ENCODE results near the gene PPFIA2.
A peak's percentile ranks its signal among the peaks of the same experiment; 100 is the strongest.

DNA sequence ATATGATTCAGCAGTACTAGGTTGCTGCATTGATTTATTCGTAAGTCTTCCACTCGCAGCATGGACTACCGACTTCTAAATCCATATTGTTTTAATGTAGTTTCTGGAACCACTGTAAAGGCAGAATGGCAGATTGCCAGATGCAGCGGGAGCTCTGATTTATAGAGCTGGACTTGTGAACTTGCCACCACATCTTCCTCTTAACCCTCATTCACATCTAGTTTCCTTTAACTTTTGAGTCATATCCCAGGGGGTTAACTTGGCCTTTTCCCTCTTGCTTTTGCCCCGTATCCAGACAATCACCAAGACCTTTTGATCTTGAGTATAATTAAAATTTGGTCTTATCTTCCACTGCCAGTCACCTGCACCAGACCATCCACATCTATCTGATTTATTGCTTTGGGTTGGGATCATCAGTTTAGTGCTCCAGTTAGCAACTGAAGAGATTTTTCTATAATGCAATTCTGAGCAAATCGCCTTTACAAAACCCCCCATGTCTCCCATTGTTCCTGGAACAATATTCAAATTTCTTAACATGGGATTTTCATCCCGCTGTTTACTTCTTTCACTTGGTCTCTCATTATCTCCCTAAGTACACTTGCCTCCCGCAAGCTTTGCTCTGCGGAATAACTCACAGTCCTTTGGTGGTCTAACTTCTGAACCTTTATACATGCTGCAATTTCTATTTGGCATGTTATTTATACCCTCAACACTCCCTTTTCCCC lies 550.8 kb downstream of the PPFIA2 start:
- no peak for TF ChIP-seq EGR1 (IDR thresholded peaks at IDR 0.05)
- TF ChIP-seq RAD21 (IDR thresholded peaks at IDR 0.05; ENCODE audit: low read depth) = no peak
- TF ChIP-seq TEAD4 (IDR thresholded peaks at IDR 0.05) = no peak
- no peak for TF ChIP-seq YY1 (IDR thresholded peaks at IDR 0.05; ENCODE audit: low read depth)
- TF ChIP-seq, protein P1, sequence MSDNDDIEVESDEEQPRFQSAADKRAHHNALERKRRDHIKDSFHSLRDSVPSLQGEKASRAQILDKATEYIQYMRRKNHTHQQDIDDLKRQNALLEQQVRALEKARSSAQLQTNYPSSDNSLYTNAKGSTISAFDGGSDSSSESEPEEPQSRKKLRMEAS (IDR thresholded peaks at IDR 0.05) = no peak
- no peak for TF ChIP-seq TAF1 (IDR thresholded peaks at IDR 0.05; ENCODE audit: low read depth)
- no peak for TF ChIP-seq CEBPB (IDR thresholded peaks at IDR 0.05)
- no peak for TF ChIP-seq CREB1 (IDR thresholded peaks at IDR 0.05; ENCODE audit: low read depth)
- TF ChIP-seq, protein P2, sequence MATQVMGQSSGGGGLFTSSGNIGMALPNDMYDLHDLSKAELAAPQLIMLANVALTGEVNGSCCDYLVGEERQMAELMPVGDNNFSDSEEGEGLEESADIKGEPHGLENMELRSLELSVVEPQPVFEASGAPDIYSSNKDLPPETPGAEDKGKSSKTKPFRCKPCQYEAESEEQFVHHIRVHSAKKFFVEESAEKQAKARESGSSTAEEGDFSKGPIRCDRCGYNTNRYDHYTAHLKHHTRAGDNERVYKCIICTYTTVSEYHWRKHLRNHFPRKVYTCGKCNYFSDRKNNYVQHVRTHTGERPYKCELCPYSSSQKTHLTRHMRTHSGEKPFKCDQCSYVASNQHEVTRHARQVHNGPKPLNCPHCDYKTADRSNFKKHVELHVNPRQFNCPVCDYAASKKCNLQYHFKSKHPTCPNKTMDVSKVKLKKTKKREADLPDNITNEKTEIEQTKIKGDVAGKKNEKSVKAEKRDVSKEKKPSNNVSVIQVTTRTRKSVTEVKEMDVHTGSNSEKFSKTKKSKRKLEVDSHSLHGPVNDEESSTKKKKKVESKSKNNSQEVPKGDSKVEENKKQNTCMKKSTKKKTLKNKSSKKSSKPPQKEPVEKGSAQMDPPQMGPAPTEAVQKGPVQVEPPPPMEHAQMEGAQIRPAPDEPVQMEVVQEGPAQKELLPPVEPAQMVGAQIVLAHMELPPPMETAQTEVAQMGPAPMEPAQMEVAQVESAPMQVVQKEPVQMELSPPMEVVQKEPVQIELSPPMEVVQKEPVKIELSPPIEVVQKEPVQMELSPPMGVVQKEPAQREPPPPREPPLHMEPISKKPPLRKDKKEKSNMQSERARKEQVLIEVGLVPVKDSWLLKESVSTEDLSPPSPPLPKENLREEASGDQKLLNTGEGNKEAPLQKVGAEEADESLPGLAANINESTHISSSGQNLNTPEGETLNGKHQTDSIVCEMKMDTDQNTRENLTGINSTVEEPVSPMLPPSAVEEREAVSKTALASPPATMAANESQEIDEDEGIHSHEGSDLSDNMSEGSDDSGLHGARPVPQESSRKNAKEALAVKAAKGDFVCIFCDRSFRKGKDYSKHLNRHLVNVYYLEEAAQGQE (IDR thresholded peaks at IDR 0.05; ENCODE audit: low read depth) = no peak
- no peak for TF ChIP-seq FOXM1 (IDR thresholded peaks at IDR 0.05; ENCODE audit: borderline replicate concordance, low read depth)
- TF ChIP-seq, protein P3, sequence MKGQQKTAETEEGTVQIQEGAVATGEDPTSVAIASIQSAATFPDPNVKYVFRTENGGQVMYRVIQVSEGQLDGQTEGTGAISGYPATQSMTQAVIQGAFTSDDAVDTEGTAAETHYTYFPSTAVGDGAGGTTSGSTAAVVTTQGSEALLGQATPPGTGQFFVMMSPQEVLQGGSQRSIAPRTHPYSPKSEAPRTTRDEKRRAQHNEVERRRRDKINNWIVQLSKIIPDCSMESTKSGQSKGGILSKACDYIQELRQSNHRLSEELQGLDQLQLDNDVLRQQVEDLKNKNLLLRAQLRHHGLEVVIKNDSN (IDR thresholded peaks at IDR 0.05) = no peak
- peak; percentile 49; the same call in 1 of the 2 replicates for TF ChIP-seq NFIC (IDR thresholded peaks at IDR 0.05)
- no peak for TF ChIP-seq TCF12 (IDR thresholded peaks at IDR 0.05; ENCODE audit: low read depth)
- TF ChIP-seq EP300 (IDR thresholded peaks at IDR 0.05; ENCODE audit: borderline replicate concordance) = no peak
